IMR-90 (cell line): ENCODE results near the gene HTR1E. TPM values are rescaled to one million over a fixed set of nuclear protein-coding genes. Genes with fewer than 3 reads are reported as not detected.

Source experiments
- ATAC-seq: fragments of 200-7000 bp; cut with Tn5 transposase; 2 replicates; pipeline ENCODE4 v1.9.1; 2020; ENCODE audit warnings: low read depth, mild to moderate bottlenecking, moderate library complexity
- BruUV-seq: library from RNA; stranded (reverse); fragments of 400-500 nt; replicated peaks from 2 replicates; lab custom pipeline; 2021; lab: Mats Ljungman, UMichigan
- CTCF ChIA-PET: fragments of 300-600 bp; formaldehyde crosslinking; extraction: SDS; loops from one replicate; lab custom pipeline; 2021; ENCODE audit warnings: antibody characterized with exemption; lab: Yijun Ruan, JAX
- POLR2A ChIA-PET: fragments of 300-600 bp; sonication (Branson Sonifier 250); formaldehyde crosslinking; loops from one replicate; lab custom pipeline; 2022; ENCODE audit warnings: antibody characterized with exemption; ENCODE audit not compliant: unreplicated experiment; lab: Charles Lee
- DNase-seq: peaks from one replicate; pipeline ENCODE4 v3.0.0; 2013
- H2AFZ ChIP-seq: replicated peaks from 2 replicates; pipeline ENCODE3; 2013; ENCODE audit warnings: low read length, mild to moderate bottlenecking; ENCODE audit not compliant: poor library complexity
- H2AK5ac ChIP-seq: 2 replicates; pipeline ENCODE4 v1.6.1; 2013; ENCODE audit warnings: low read depth, low read length, inconsistent platforms
- H2AK9ac ChIP-seq: replicated peaks from 2 replicates; pipeline ENCODE3; 2013; ENCODE audit warnings: mild to moderate bottlenecking, low read depth, low read length, moderate library complexity; ENCODE audit not compliant: poor library complexity
- H2BK120ac ChIP-seq: 2 replicates; pipeline ENCODE4 v1.6.1; 2013; ENCODE audit warnings: low read depth, low read length, inconsistent platforms
- H2BK15ac ChIP-seq: 3 replicates; pipeline ENCODE4 v1.6.1; 2013; ENCODE audit warnings: low read depth, low read length, inconsistent platforms
- H2BK20ac ChIP-seq: 2 replicates; pipeline ENCODE4 v1.6.1; 2013; ENCODE audit warnings: low read depth, mild to moderate bottlenecking, inconsistent platforms, low read length, moderate library complexity
- H2BK5ac ChIP-seq: 2 replicates; pipeline ENCODE4 v1.6.1; 2013; ENCODE audit warnings: mild to moderate bottlenecking, low read depth, low read length, inconsistent platforms; ENCODE audit not compliant: poor library complexity, severe bottlenecking
- H3K14ac ChIP-seq: replicated peaks from 2 replicates; pipeline ENCODE4 v1.6.1; 2013; ENCODE audit warnings: low read depth, low read length, inconsistent platforms
- H3K18ac ChIP-seq: 2 replicates; pipeline ENCODE4 v1.6.1; 2013; ENCODE audit warnings: low read depth, low read length, control low read depth
- H3K23ac ChIP-seq: 2 replicates; pipeline ENCODE4 v1.6.1; 2013; ENCODE audit warnings: low read depth, low read length, inconsistent platforms
- H3K27ac ChIP-seq: 2 replicates; pipeline ENCODE4 v1.5.1; 2013; ENCODE audit warnings: mild to moderate bottlenecking, control low read depth, low read length; ENCODE audit not compliant: insufficient read depth
- H3K27me3 ChIP-seq: 2 replicates; pipeline ENCODE4 v1.6.1; 2013; ENCODE audit warnings: low read length; ENCODE audit not compliant: control insufficient read depth, insufficient read depth
- H3K36me3 ChIP-seq: 2 replicates; pipeline ENCODE4 v1.6.1; 2013; ENCODE audit warnings: low read length, mixed read lengths; ENCODE audit not compliant: control insufficient read depth, insufficient read depth
- H3K4ac ChIP-seq: 2 replicates; pipeline ENCODE4 v1.6.1; 2013; ENCODE audit warnings: low read depth, low read length, inconsistent platforms
- H3K4me1 ChIP-seq: 2 replicates; pipeline ENCODE4 v1.6.1; 2013; ENCODE audit warnings: low read length, mixed read lengths; ENCODE audit not compliant: control insufficient read depth, insufficient read depth
- H3K4me2 ChIP-seq: 2 replicates; pipeline ENCODE4 v1.6.1; 2013; ENCODE audit warnings: low read depth, mild to moderate bottlenecking, control low read depth, low read length, moderate library complexity
- H3K4me3 ChIP-seq: 2 replicates; pipeline ENCODE4 v1.5.1; 2013; ENCODE audit warnings: low read depth, mild to moderate bottlenecking, control low read depth, low read length, moderate library complexity; ENCODE audit not compliant: insufficient read depth
- H3K56ac ChIP-seq: 2 replicates; pipeline ENCODE4 v1.6.1; 2013; ENCODE audit warnings: low read length, inconsistent platforms; ENCODE audit not compliant: insufficient read depth; ENCODE audit errors: extremely low read depth
- H3K79me1 ChIP-seq, 2 experiments: 2 replicates each; pipeline ENCODE4 v1.6.1; 2013; ENCODE audit warnings: low read length in 2 of 2, inconsistent platforms in 1 of 2, low read depth in 1 of 2
- H3K9ac ChIP-seq: 2 replicates; pipeline ENCODE4 v1.6.1; 2013; ENCODE audit warnings: low read depth, low read length, control low read depth
- H3K9me1 ChIP-seq: 2 replicates; pipeline ENCODE4 v1.6.1; 2013; ENCODE audit warnings: low read length, inconsistent platforms; ENCODE audit not compliant: insufficient read depth
- H3K9me3 ChIP-seq: 2 replicates; pipeline ENCODE4 v1.6.1; 2013; ENCODE audit warnings: low read length; ENCODE audit not compliant: control insufficient read depth, insufficient read depth
- H4K20me1 ChIP-seq: 2 replicates; pipeline ENCODE4 v1.6.1; 2013; ENCODE audit warnings: low read length, inconsistent platforms; ENCODE audit not compliant: insufficient read depth
- H4K5ac ChIP-seq: 2 replicates; pipeline ENCODE4 v1.6.1; 2013; ENCODE audit warnings: mild to moderate bottlenecking, low read depth, low read length, control low read depth
- H4K8ac ChIP-seq, 2 experiments: 2 replicates each; pipeline ENCODE4 v1.6.1; 2013; ENCODE audit warnings: low read depth in 2 of 2, low read length in 2 of 2, control low read depth in 1 of 2, inconsistent platforms in 1 of 2
- H4K91ac ChIP-seq: 2 replicates; pipeline ENCODE4 v1.6.1; 2013; ENCODE audit warnings: low read depth, low read length, inconsistent platforms; ENCODE audit not compliant: insufficient read depth
- BHLHE40 ChIP-seq: fragments of 150-350 bp; IDR thresholded peaks from 2 replicates; pipeline ENCODE4 v1.6.1; 2016; ENCODE audit warnings: mild to moderate bottlenecking, low read depth, low read length
- CEBPB ChIP-seq: IDR thresholded peaks from 2 replicates; pipeline ENCODE4 v1.6.1; 2012; ENCODE audit warnings: low read depth, low read length, improper control_type of control experiment
- CTCF ChIP-seq: conservative IDR thresholded peaks from 2 replicates; pipeline ENCODE4 v1.5.1; 2012; ENCODE audit warnings: mild to moderate bottlenecking, low read depth, low read length, improper control_type of control experiment
- ELK1 ChIP-seq: fragments of 150-350 bp; IDR thresholded peaks from 2 replicates; pipeline ENCODE4 v1.6.1; 2016; ENCODE audit warnings: low read depth, mild to moderate bottlenecking, low read length, moderate library complexity, borderline replicate concordance
- FOS ChIP-seq: fragments of 150-350 bp; IDR thresholded peaks from 2 replicates; pipeline ENCODE4 v1.6.1; 2016; ENCODE audit warnings: low read depth, low read length
- MAFK ChIP-seq: IDR thresholded peaks from 2 replicates; pipeline ENCODE4 v1.6.1; 2012; ENCODE audit warnings: low read depth, low read length, improper control_type of control experiment
- MAZ ChIP-seq: IDR thresholded peaks from 2 replicates; pipeline ENCODE4 v1.6.1; 2012; ENCODE audit warnings: low read depth, mild to moderate bottlenecking, low read length, improper control_type of control experiment, moderate library complexity, borderline replicate concordance
- MXI1 ChIP-seq: IDR thresholded peaks from 2 replicates; pipeline ENCODE4 v1.6.1; 2012; ENCODE audit warnings: low read depth, mild to moderate bottlenecking, low read length, moderate library complexity, borderline replicate concordance
- NFE2L2 ChIP-seq: fragments of 150-350 bp; IDR thresholded peaks from 2 replicates; pipeline ENCODE4 v1.6.1; 2016; ENCODE audit warnings: low read depth, mild to moderate bottlenecking, low read length
- RAD21 ChIP-seq: IDR thresholded peaks from 2 replicates; pipeline ENCODE4 v1.6.1; 2012; ENCODE audit warnings: low read length, improper control_type of control experiment
- USF2 ChIP-seq: fragments of 150-350 bp; IDR thresholded peaks from 2 replicates; pipeline ENCODE4 v1.6.1; 2017; ENCODE audit warnings: mild to moderate bottlenecking, antibody characterized with exemption, low read length, low read depth
- WGBS, 2 experiments: methylation state at CpG; one replicate each; pipeline versions ENCODE4 v1.1.5 to v1.1.7; 2013; ENCODE audit warnings: missing lambda C conversion rate in 2 of 2; ENCODE audit not compliant: insufficient read length in 1 of 2; ENCODE audit errors: extremely low coverage in 2 of 2; 5-methylcytosine and 5-hydroxymethylcytosine counted together
- dilution Hi-C: fragments of 300-500 bp; cut with HindIII; formaldehyde crosslinking; loops from one replicate; pipeline ENCODE4 v1.14.3; 2018; ENCODE audit warnings: low sequenced_read_pairs; ENCODE audit not compliant: unreplicated experiment
- in situ Hi-C: fragments of 300-500 bp; cut with MboI; formaldehyde crosslinking; loops from 3 replicates; pipeline ENCODE4 v1.14.3; 2019; ENCODE audit warnings: low sequenced_read_pairs, inconsistent platforms, mixed read lengths
- intact Hi-C: fragments of 100-400 bp; cut with micrococcal nuclease; formaldehyde crosslinking; loops from 2 replicates; pipeline ENCODE4 v1.10.0; 2022
- polyA plus RNA-seq, 3 experiments: library from polyadenylated mRNA; depleted of rRNA; stranded (reverse); fragments of >200 nt; gene quantifications; 2 replicates each; pipeline ENCODE4 v1.2.3, GENCODE V29; 2012; ENCODE audit warnings: low replicate concordance in 1 of 3
- total RNA-seq: library from RNA; depleted of rRNA; stranded (reverse); fragments of >200 nt; gene quantifications from 2 replicates; pipeline ENCODE4 v1.2.3, GENCODE V29; 2012

Gene HTR1E
- total and polyA plus RNA-seq, 2 of the 4 experiments (the other 2 are of a cell fraction): not detected

GRCh38 chr6:86973088-86973487 is 35.8 kb downstream of the HTR1E start:
- Histone ChIP-seq H2AK5ac (no peak overlapping the region), H3K14ac (no peak overlapping the region), H4K5ac (no peak overlapping the region), H3K9ac (no peak overlapping the region), H2BK120ac (no peak overlapping the region), H3K27me3 (no peaks in the 10 kb centered on the region), H3K23ac (no peak overlapping the region), H3K4me3 (no peak overlapping the region), H3K9me3 (no peaks in the 10 kb centered on the region), H3K56ac (no peak overlapping the region), H3K79me1 (no peaks in the 10 kb centered on the region), H3K27ac (no peak overlapping the region), H3K18ac (no peak overlapping the region), H2BK15ac (no peak overlapping the region), H4K20me1 (no peaks in the 10 kb centered on the region), H2AK9ac (no peak overlapping the region), H4K91ac (no peak overlapping the region), H3K4ac (no peak overlapping the region), H4K8ac (no peak overlapping the region), H2BK20ac (no peak overlapping the region), H2BK5ac (no peak overlapping the region), H3K36me3 (no peaks in the 10 kb centered on the region), H2AFZ (no peak overlapping the region), H3K9me1 (no peaks in the 10 kb centered on the region), H3K4me1 (no peaks in the 10 kb centered on the region), H3K4me2 (no peak overlapping the region)
- intact Hi-C loops: no loop called here
- BruUV-seq: no TSS peak
- DNase-seq: no peak
- WGBS, 2 experiments: no CpG with 5 or more reads among the region's 2 CpGs
- no peak for ATAC-seq
- TF ChIP-seq ELK1: no peak
- no peak for TF ChIP-seq RAD21
- no peak for TF ChIP-seq MAFK
- no peak for TF ChIP-seq CEBPB
- no peak for TF ChIP-seq MXI1
- no peak for TF ChIP-seq CTCF
- TF ChIP-seq BHLHE40: no peak
- no peak for TF ChIP-seq FOS
- no peak for TF ChIP-seq NFE2L2
- no peak for TF ChIP-seq USF2
- TF ChIP-seq MAZ: no peak
- ChIA-PET POLR2A (no interaction called here), CTCF (no interaction called here)
- dilution Hi-C loops: no loop called here
- in situ Hi-C loops: no loop called here
